HepG2 (cell line): ENCODE data around the gene KCNH6. TPM values are rescaled to one million over a fixed set of nuclear protein-coding genes. Genes with fewer than 3 reads are reported as not detected.

Experiments
- ATAC-seq: fragments of 200-7000 bp; cut with Tn5 transposase; 3 replicates; pipeline ENCODE4 v1.9.1; 2020; ENCODE audit warnings: mild to moderate bottlenecking, moderate library complexity
- BruUV-seq: library from RNA; stranded (reverse); fragments of 400-500 nt; replicated peaks from 2 replicates; lab custom pipeline; 2021; lab: Mats Ljungman, UMichigan
- CTCF ChIA-PET: fragments of 300-600 bp; formaldehyde crosslinking; extraction: SDS; loops from one replicate; lab custom pipeline; 2021; ENCODE audit warnings: low total read pairs, inconsistent platforms, low intra/inter-chr PET ratio; lab: Yijun Ruan, JAX
- POLR2A ChIA-PET: fragments of 350-600 bp; sonication (Branson Sonifier 250); formaldehyde crosslinking; loops from one replicate; lab custom pipeline; 2020; ENCODE audit warnings: antibody characterized with exemption, inconsistent platforms; lab: Yijun Ruan, JAX
- DNase-seq: peaks from one replicate; pipeline ENCODE4 v3.0.0-alpha.2; 2015; ENCODE audit warnings: low spot score
- FAIRE-seq: peaks from 3 replicates; lab custom pipeline; 2011; peaks lifted over from hg19 to GRCh38; lab: Jason Lieb, UNC
- H2AFZ ChIP-seq: one replicate; pipeline ENCODE4 v1.6.1; 2011; ENCODE audit warnings: low read length, inconsistent platforms
- H3K27ac ChIP-seq: fragments of 300-600 bp; 3 replicates; pipeline ENCODE4 v1.8.0; 2011; ENCODE audit warnings: mixed run types, mild to moderate bottlenecking, mixed read lengths, low read length, inconsistent platforms; ENCODE audit not compliant: insufficient read depth; ENCODE audit errors: extremely low read length
- H3K27me3 ChIP-seq, 2 experiments: fragments of 200-600 bp in 1 of 2; 2 replicates in 1 of 2; 3 replicates in 1 of 2; pipeline versions ENCODE4 v1.6.0 to v1.8.0; 2011; ENCODE audit warnings: low read length in 2 of 2, mild to moderate bottlenecking in 2 of 2, moderate library complexity in 2 of 2, inconsistent platforms in 1 of 2; ENCODE audit not compliant: insufficient read depth in 2 of 2, control insufficient read depth in 1 of 2
- H3K36me3 ChIP-seq, 2 experiments: fragments of 200-600 bp in 1 of 2; replicated peaks in 1 of 2; 2 replicates in 1 of 2; 3 replicates in 1 of 2; pipeline versions ENCODE4 v1.5.1 to v1.8.0; 2011; ENCODE audit warnings: low read length in 2 of 2, inconsistent platforms in 1 of 2; ENCODE audit not compliant: insufficient read depth in 2 of 2, control insufficient read depth in 1 of 2
- H3K4me1 ChIP-seq: 2 replicates; pipeline ENCODE4 v1.5.1; 2012; ENCODE audit warnings: low read length, inconsistent platforms; ENCODE audit not compliant: insufficient read depth
- H3K4me2 ChIP-seq: 2 replicates; pipeline ENCODE4 v1.6.0; 2011; ENCODE audit warnings: low read depth, low read length, inconsistent platforms
- H3K4me3 ChIP-seq, 3 experiments: fragments of 200-600 bp in 1 of 3; sonication (generic), shearing (Covaris generic) in 1 of 3; replicated peaks in 1 of 3; 2 replicates each; pipeline ENCODE4 v1.5.1; 2011 to 2016; ENCODE audit warnings: low read length in 3 of 3, inconsistent platforms in 2 of 3, low read depth in 2 of 3, mild to moderate bottlenecking in 2 of 3, control low read depth in 1 of 3, mixed read lengths in 1 of 3; ENCODE audit not compliant: insufficient read depth in 1 of 3
- H3K79me2 ChIP-seq: one replicate; pipeline ENCODE4 v1.6.1; 2011; ENCODE audit warnings: low read length, inconsistent platforms; ENCODE audit not compliant: insufficient read depth
- H3K9ac ChIP-seq: 2 replicates; pipeline ENCODE4 v1.6.0; 2011; ENCODE audit warnings: mild to moderate bottlenecking, low read depth, low read length, inconsistent platforms; ENCODE audit not compliant: insufficient read depth
- H3K9me3 ChIP-seq: 2 replicates; pipeline ENCODE4 v1.5.1; 2012; ENCODE audit warnings: mild to moderate bottlenecking, low read length
- H4K20me1 ChIP-seq: 2 replicates; pipeline ENCODE4 v1.6.0; 2011; ENCODE audit warnings: inconsistent platforms, mild to moderate bottlenecking, low read length, moderate library complexity; ENCODE audit not compliant: insufficient read depth
- CBX5 ChIP-seq: sonication (generic); formaldehyde crosslinking; IDR thresholded peaks from 2 replicates; pipeline ENCODE4 v1.4.0; 2020; ENCODE audit warnings: missing genetic modification reagents, borderline replicate concordance
- ELF1 ChIP-seq: sonication (generic); formaldehyde crosslinking; IDR thresholded peaks from 2 replicates; pipeline ENCODE4 v1.4.0; 2020; ENCODE audit warnings: missing genetic modification reagents
- GABPB1 ChIP-seq: IDR thresholded peaks from 2 replicates; pipeline ENCODE4 v1.6.1; 2016; ENCODE audit warnings: mild to moderate bottlenecking, missing genetic modification reagents, moderate library complexity, missing compliant biosample characterization
- HNRNPLL ChIP-seq: fragments of 200-400 bp; formaldehyde crosslinking; IDR thresholded peaks from 2 replicates; pipeline ENCODE4 v1.6.1; 2017; ENCODE audit warnings: mild to moderate bottlenecking, low read depth, low read length; ENCODE audit not compliant: poor library complexity, severe bottlenecking
- MIER3 ChIP-seq: IDR thresholded peaks from 2 replicates; pipeline ENCODE4 v1.6.1; 2016; ENCODE audit warnings: missing compliant biosample characterization, borderline replicate concordance
- MTA1 ChIP-seq: sonication (generic); formaldehyde crosslinking; IDR thresholded peaks from 2 replicates; pipeline ENCODE4 v1.4.0; 2020; ENCODE audit warnings: missing genetic modification reagents, mild to moderate bottlenecking, borderline replicate concordance
- NFE2L1 ChIP-seq: sonication (generic); formaldehyde crosslinking; IDR thresholded peaks from 2 replicates; pipeline ENCODE4 v1.4.0; 2020; ENCODE audit warnings: missing genetic modification reagents, mild to moderate bottlenecking, borderline replicate concordance
- SMC3 ChIP-seq: IDR thresholded peaks from 2 replicates; pipeline ENCODE4 v1.6.1; 2011; ENCODE audit warnings: low read length, improper control_type of control experiment
- YEATS2 ChIP-seq: sonication (generic); formaldehyde crosslinking; IDR thresholded peaks from 2 replicates; pipeline ENCODE4 v1.4.0; 2020; ENCODE audit warnings: missing genetic modification reagents, borderline replicate concordance
- ZNF660 ChIP-seq: sonication (generic); formaldehyde crosslinking; IDR thresholded peaks from 2 replicates; pipeline ENCODE4 v1.5.1; 2020; ENCODE audit warnings: mild to moderate bottlenecking, low read depth, missing genetic modification reagents, borderline replicate concordance
- ZSCAN20 ChIP-seq: sonication (generic); formaldehyde crosslinking; IDR thresholded peaks from 2 replicates; pipeline ENCODE4 v1.4.0; 2020; ENCODE audit warnings: missing genetic modification reagents, mild to moderate bottlenecking, borderline replicate concordance
- WGBS: methylation state at CpG from one replicate; pipeline ENCODE4 v1.1.6; 2017; ENCODE audit warnings: low lambda C conversion rate; 5-methylcytosine and 5-hydroxymethylcytosine counted together
- in situ Hi-C: cut with HindIII; loops from 2 replicates; pipeline ENCODE4 v1.10.0; 2017; ENCODE audit warnings: low pct_unique_long_range_greater_than_20kb; ENCODE audit not compliant: extremely low pct_ligation_motif_present
- intact Hi-C: fragments of 100-400 bp; cut with micrococcal nuclease; formaldehyde crosslinking; loops from one replicate; pipeline ENCODE4 v1.10.0; 2022; ENCODE audit not compliant: unreplicated experiment
- polyA plus RNA-seq, 8 experiments: library from polyadenylated mRNA; depleted of rRNA in 3 of 8; stranded (reverse) in 7 of 8; unstranded in 1 of 8; fragments of >200 nt; fragmentation: Illumina TruSeq in 4 of 8; extraction: Trizol in 4 of 8; gene quantifications; 2 replicates each; pipeline versions ENCODE4 v1.2.1 to v1.2.3, GENCODE V29; 2011 to 2016; ENCODE audit warnings: low read depth in 4 of 8, missing spikeins in 1 of 8, mixed read lengths in 1 of 8; ENCODE audit not compliant: insufficient read depth in 1 of 8
- total RNA-seq, 5 experiments: library from RNA; depleted of rRNA; stranded (reverse); fragments of >200 nt; fragmentation: Illumina TruSeq; extraction: Trizol; gene quantifications; 2 replicates each; pipeline ENCODE4 v1.2.3, GENCODE V29; 2016; ENCODE audit warnings: low read depth in 1 of 5
- TF ChIP-seq, protein P1 (sequence below): IDR thresholded peaks from 2 replicates; pipeline ENCODE4 v1.6.1; 2012; ENCODE audit warnings: inconsistent platforms
- TF ChIP-seq, protein P2 (sequence below): sonication (generic); formaldehyde crosslinking; IDR thresholded peaks from 2 replicates; pipeline ENCODE4 v1.8.1; 2023; ENCODE audit warnings: mild to moderate bottlenecking, moderate library complexity, missing genetic modification reagents
- TF ChIP-seq, protein P3 (sequence below): sonication (generic); formaldehyde crosslinking; IDR thresholded peaks from 2 replicates; pipeline ENCODE4 v1.4.0; 2020; ENCODE audit warnings: missing genetic modification reagents, borderline replicate concordance

Gene KCNH6
- total and polyA plus RNA-seq, 2 of the 13 experiments (the other 11 are each of a cell fraction or from before 2014, with no cell fraction given) = 0.05 to 0.18 TPM

DNA sequence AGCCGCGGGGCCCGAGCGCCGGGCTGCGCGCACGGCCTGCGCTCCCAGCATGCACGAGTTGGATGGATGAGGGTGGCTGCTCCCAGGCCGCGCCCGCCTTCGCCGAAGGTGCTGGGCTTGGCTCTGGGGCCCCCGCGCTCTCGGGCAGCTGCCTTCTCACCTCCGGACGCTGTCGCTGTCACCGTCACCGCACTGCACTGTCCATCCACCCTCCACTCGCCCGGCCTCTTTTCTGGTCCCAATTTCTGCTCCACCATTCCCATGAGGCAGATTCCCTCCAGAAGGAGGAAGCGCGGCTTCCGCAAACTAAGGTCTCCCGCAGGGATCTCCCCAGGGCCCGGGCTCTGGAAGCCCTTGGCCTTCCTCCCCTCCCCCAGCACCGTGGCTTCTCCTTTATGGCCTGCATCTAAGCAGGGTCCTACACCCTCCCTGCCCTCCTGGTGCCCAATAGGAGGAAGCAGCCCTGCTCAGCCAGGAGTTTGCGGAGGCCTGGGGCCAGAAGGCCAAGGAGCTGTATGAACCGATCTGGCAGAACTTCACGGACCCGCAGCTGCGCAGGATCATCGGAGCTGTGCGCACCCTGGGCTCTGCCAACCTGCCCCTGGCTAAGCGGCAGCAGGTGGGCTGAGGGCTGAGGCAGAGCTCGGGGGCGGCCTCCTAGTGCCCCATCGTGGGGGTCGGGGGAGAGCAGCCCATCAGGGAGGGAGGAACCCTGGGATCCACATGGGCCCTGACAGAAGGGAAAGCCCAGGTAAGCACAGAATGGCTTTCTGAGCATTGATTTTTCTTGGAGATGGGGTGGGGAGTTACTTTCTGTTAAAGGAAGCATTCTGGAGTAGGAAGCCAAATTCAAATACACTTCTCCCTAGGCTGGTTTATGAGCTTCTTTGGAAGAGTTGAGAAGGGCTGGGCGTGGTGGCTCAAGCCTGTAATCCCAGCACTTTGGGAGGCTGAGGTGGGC is 45.4 kb upstream of the KCNH6 start (continued):
- TF ChIP-seq, protein P1, sequence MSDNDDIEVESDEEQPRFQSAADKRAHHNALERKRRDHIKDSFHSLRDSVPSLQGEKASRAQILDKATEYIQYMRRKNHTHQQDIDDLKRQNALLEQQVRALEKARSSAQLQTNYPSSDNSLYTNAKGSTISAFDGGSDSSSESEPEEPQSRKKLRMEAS = 0 out of 2 replicates have a peak, but pooled peaks have one; percentile 1
- 0 out of 2 replicates have a peak, but pooled peaks have one; percentile 21 for TF ChIP-seq MTA1 (CRISPR knock-in tag)
- TF ChIP-seq, protein P2, sequence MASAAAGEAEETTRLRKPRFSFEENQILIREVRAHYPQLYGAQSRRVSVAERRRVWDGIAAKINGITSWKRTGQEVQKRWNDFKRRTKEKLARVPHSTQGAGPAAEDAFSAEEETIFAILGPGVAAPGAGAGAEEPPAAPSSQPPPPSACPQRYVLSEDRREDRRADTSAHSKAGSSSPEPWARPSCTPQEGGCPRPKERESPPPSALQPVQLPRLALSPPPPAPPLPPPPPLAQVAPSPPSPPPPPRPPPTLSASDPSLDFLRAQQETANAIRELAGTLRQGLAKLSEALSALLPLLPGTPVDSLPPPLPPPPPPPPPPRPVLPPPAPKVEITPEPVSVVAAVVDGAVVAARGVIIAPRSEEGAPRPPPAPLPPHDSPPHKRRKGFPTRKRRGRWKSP = peak; percentile 8; the same call in 1 of the 2 replicates
- TF ChIP-seq CBX5 (CRISPR knock-in tag) = no peak

DNA sequence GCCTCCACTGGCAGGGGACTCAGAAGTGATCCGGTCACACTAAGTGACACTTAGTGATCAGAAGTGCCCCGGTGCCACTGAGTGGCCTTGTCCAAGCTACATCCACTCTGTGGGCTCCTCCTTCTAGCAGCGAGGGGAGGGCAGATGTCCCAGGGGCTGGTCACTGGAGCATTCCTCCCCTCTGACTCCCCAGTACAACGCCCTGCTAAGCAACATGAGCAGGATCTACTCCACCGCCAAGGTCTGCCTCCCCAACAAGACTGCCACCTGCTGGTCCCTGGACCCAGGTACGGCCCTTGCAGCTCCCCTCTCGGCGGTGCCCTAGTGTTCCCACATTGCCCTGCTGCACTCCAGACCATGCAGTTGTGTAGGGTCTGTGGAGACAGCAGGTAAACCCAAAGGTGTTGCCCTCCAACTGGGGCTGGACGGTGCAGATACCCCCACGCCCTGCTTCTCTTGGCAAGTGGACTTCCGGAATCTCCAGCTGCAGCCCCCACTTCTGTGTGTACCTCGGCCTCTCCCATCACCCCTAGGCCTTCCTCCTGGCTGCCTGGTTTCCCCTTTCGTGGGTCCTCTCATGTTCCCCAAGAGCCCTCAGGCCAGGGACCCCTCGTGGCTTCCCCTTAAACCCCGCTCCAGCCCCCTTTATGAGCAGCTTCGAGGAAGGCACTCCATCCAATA is 44.2 kb upstream of the KCNH6 start:
- ChIA-PET CTCF (interaction anchor here (0.7 to 5.3 kb wide), 4 partner anchors 43 to 72 kb away, joined by 3 to 53 read pairs (median 7); no protein-coding TSS in a partner anchor), POLR2A (interaction anchor here (0.9 to 1.2 kb wide), 3 partner anchors 17 to 70 kb away, joined by 3 read pairs; no protein-coding TSS in a partner anchor)
- peaks cover 27 to 87% of the 10 kb centered on the region in 2 experiments for H3K27me3 ChIP-seq
- no peak overlapping the region for H3K4me3 ChIP-seq
- FAIRE-seq (peak; percentile 90), DNase-seq (peak; percentile 80), ATAC-seq (peak; percentile 88)
- no peaks in the 10 kb centered on the region for H3K9me3 ChIP-seq
- H3K9ac ChIP-seq = no peak overlapping the region
- H3K79me2 ChIP-seq = no peaks in the 10 kb centered on the region
- H3K27ac ChIP-seq = no peak overlapping the region
- H3K4me2 ChIP-seq = no peak overlapping the region
- H3K36me3 ChIP-seq = no peaks in the 10 kb centered on the region
- in situ Hi-C loops (loop anchor here (5.0 kb wide), 1 partner anchor 57 kb away; no protein-coding TSS in a partner anchor), intact Hi-C loops (loop anchor here (1.0 to 2.0 kb wide), 3 partner anchors 32 to 134 kb away; partner anchors contain the start of gene CYB561)
- 19% methylated on average over 14 of the region's 16 CpGs for WGBS
- no peak overlapping the region for H2AFZ ChIP-seq
- peaks cover 28% of the 10 kb centered on the region for H3K4me1 ChIP-seq
- peaks cover 3% of the 10 kb centered on the region; the same call in 1 of the 2 replicates for H4K20me1 ChIP-seq
- BruUV-seq = no TSS peak
- TF ChIP-seq YEATS2 (no peak), SMC3 (peak; percentile 81), ZNF660 (CRISPR knock-in tag) (no peak), GABPB1 (peak; percentile 55), ZSCAN20 (CRISPR knock-in tag) (no peak), MIER3 (CRISPR knock-in tag) (peak; percentile 39; the same call in 1 of the 2 replicates), HNRNPLL (peak; percentile 33), ELF1 (CRISPR knock-in tag) (no peak), NFE2L1 (CRISPR knock-in tag) (peak; percentile 31; the same call in 1 of the 2 replicates)
- TF ChIP-seq, protein P3, sequence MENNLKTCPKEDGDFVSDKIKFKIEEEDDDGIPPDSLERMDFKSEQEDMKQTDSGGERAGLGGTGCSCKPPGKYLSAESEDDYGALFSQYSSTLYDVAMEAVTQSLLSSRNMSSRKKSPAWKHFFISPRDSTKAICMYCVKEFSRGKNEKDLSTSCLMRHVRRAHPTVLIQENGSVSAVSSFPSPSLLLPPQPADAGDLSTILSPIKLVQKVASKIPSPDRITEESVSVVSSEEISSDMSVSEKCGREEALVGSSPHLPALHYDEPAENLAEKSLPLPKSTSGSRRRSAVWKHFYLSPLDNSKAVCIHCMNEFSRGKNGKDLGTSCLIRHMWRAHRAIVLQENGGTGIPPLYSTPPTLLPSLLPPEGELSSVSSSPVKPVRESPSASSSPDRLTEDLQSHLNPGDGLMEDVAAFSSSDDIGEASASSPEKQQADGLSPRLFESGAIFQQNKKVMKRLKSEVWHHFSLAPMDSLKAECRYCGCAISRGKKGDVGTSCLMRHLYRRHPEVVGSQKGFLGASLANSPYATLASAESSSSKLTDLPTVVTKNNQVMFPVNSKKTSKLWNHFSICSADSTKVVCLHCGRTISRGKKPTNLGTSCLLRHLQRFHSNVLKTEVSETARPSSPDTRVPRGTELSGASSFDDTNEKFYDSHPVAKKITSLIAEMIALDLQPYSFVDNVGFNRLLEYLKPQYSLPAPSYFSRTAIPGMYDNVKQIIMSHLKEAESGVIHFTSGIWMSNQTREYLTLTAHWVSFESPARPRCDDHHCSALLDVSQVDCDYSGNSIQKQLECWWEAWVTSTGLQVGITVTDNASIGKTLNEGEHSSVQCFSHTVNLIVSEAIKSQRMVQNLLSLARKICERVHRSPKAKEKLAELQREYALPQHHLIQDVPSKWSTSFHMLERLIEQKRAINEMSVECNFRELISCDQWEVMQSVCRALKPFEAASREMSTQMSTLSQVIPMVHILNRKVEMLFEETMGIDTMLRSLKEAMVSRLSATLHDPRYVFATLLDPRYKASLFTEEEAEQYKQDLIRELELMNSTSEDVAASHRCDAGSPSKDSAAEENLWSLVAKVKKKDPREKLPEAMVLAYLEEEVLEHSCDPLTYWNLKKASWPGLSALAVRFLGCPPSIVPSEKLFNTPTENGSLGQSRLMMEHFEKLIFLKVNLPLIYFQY (CRISPR knock-in tag) = no peak
